GM21423 (cell line): ENCODE results near the gene HNF4A.
"Not testable (repeated sequence)": the region's sequence is repeated elsewhere in the genome, so short reads cannot be mapped to it uniquely, and the experiment has no call there.

Experiments
- ATAC-seq: cut with Tn5 transposase; IDR thresholded peaks from one replicate; pipeline ENCODE4 v1.9.1; 2021; ENCODE audit warnings: mild to moderate bottlenecking, moderate library complexity; ENCODE audit not compliant: unreplicated experiment

HNF4A gene

DNA sequence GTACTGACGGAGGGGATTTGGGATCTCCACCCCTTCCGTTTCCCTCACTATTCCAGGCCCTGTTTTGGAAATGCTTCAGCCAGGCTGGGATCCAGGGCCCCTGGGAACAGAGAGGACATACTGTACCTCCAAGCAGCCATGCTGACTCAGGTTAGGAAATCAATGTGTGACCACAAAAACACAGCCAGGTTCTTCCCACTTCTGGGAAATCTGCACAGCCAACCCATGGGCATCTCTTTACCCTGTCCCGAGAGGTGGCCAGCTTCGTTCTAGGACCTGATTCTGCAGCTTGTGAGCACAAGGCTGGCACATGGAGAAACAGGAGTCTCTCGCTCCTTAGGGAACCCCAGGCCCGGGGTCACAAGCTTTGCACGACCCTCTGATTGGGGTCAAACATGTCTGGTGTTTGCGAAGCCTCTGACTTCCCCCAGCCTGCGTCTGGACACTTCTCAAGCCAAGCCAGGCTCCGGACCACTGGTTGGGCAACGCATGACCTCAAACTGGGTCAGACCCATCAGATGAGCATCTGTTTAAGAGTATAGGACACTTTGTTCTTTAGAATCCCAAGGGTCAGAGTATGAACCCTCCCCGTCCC is 111.9 kb downstream of the HNF4A start:
- no peak for ATAC-seq

- no peak for ATAC-seq
These were observed 112.7 kb downstream of the HNF4A start for GRCh38 chr20:44468044-44468782.

- no peak for ATAC-seq
These were observed 114.8 kb downstream of the HNF4A start for GRCh38 chr20:44470327-44470726.

- ATAC-seq, result no peak
These were observed 116.0 kb downstream of the HNF4A start for GRCh38 chr20:44471481-44471882.

- not testable (repeated sequence) for ATAC-seq
These were observed 116.8 kb downstream of the HNF4A start for GRCh38 chr20:44472283-44472682.

DNA sequence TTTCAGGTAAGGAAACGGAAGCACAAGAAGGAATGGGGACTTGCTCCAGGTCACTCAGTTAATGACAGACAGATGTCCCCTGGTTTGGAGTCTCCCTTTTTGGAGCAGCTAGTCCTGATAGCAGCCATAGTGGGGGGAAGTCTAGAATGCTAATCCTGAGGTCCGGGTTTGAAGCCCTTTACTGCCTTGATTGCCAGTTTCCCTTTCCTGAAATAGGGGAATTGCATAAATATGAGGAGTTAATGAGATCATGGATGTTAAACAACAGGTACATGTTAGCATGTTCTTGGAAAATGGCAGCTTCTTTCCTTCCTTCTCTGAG is 119.8 kb downstream of the HNF4A start:
- ATAC-seq, result no peak

- peak; percentile 88 for ATAC-seq
These were observed 120.4 kb downstream of the HNF4A start, which contains the start of gene TTPAL for GRCh38 chr20:44475694-44476560. Gene TTPAL (plus strand): TSS chr20:44475874. CDS start chr20:44480000, 4,126 bp downstream.

DNA sequence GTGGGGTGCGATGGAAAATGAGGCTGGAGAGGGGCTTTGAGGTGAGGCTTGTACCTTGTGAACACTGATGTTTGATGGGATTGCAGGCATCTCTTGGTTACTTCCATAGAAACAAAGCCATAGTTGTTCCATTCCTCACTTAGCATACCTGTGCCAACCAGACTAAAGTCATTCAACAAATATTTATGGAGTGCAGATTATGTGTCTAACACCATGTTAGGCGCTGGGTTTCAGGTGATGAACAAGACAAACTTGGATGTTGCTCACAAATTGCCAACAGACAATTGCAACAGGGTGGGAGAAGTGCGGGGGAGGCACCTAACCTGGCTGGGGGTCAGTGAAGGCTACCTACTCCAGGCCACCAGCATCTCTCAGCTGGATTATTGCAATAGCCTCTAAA is 121.7 kb downstream of the HNF4A start:
- ATAC-seq, result no peak

GRCh38 chr20:44478206-44478605 is 122.7 kb downstream of the HNF4A start:
- ATAC-seq, result no peak

DNA sequence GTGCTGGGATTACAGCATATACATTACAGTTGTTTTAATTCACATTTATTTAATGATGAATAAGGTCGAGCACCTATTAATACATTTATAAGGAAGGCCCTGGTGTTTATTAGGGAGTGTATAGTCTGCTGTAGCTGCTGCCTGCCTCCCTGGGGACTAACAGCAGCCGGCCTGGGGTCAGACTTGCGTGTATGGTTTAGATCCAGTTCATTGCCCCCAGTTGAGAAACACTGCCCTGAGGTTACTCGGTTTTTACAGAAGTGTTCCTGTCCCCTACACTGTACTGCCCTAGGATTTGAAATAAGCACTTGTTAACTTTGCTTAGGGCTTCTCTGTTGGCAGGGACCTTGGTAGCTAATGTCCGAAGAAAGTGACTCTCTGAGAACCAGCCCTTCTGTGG is 124.1 kb downstream of the HNF4A start:
- ATAC-seq, result no peak

DNA sequence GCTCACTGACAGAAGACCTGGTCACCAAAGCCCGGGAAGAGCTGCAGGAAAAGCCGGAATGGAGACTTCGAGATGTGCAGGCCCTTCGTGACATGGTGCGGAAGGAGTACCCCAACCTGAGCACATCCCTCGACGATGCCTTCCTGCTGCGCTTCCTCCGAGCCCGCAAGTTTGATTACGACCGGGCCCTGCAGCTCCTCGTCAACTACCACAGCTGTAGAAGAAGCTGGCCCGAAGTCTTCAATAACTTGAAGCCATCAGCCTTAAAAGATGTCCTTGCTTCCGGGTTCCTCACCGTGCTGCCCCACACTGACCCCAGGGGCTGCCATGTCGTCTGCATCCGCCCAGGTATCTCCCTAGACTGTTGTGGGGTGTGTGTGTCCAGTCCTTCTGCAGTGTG is 124.6 kb downstream of the HNF4A start:
- no peak for ATAC-seq

DNA sequence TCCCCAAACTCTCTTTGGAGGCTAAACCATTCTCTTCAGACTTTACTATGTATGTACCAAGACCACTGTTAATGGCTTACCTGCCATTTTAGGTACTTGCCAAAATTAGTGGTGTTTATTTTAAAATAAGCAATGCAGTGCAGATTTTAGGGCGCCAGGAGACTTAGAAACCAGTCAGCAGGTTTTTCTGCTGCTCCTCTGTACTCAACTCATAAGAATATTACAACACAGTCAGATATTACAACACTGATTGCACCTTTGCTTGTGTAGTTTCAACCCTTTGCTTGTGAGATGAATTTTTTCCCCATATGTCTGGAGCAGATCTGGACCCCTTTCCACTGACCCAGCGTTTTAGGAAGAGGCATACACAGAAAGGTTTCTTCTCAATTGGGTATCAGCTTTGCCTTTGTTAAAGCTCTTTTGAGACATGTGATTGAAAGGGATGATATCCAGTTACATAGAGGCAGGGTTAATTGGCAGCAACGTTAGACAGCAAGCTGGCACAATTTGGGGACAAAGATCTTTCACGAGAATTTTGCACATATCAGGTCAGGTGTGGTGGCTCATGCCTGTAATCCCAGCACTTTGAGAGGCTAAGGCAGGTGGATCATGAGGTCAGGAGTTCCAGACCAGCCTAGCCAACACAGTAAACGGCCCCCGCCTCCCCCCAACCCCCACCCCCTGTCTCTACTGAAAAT is 126.4 kb downstream of the HNF4A start:
- ATAC-seq, result no peak

GRCh38 chr20:44483112-44483511 is 127.6 kb downstream of the HNF4A start:
- ATAC-seq, result no peak
